NCI-H82 treated with DMSO at 0.1 percent for 48 hours (cell line): ENCODE measurements around the gene FGB.

ENCODE experiments used
- DNase-seq: peaks from one replicate; lab custom pipeline; 2025; ENCODE audit not compliant: unreplicated experiment; lab: John Stamatoyannopoulos, UW

The FGB gene

DNA sequence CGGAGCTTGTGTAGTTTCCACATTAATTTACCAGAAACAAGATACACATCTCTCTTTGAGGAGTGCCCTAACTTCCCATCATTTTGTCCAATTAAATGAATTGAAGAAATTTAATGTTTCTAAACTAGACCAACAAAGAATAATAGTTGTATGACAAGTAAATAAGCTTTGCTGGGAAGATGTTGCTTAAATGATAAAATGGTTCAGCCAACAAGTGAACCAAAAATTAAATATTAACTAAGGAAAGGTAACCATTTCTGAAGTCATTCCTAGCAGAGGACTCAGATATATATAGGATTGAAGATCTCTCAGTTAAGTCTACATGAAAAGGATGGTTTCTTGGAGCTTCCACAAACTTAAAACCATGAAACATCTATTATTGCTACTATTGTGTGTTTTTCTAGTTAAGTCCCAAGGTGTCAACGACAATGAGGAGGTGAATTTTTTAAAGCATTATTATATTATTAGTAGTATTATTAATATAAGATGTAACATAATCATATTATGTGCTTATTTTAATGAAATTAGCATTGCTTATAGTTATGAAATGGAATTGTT is at the start of gene FGB:
FGB (plus strand) TSS at position 315 of the 558 bp plus-strand sequence; CDS start at position 323, 8 bp downstream.
- no peak for DNase-seq

GRCh38 chr4:154516318-154517029 is 46.3 kb upstream of the FGB start:
- DNase-seq = no peak

- no peak for DNase-seq
Observed at GRCh38 chr4:154517591-154517990, 45.2 kb upstream of the FGB start.

- no peak for DNase-seq
Observed at GRCh38 chr4:154519214-154519613, 43.6 kb upstream of the FGB start.

- DNase-seq = no peak
Observed at GRCh38 chr4:154521607-154522006, 41.2 kb upstream of the FGB start.

GRCh38 chr4:154526151-154526550 is 36.7 kb upstream of the FGB start:
- DNase-seq = no peak

GRCh38 chr4:154527308-154527707 is 35.5 kb upstream of the FGB start:
- no peak for DNase-seq

GRCh38 chr4:154528869-154529268 is 33.9 kb upstream of the FGB start:
- no peak for DNase-seq

DNA sequence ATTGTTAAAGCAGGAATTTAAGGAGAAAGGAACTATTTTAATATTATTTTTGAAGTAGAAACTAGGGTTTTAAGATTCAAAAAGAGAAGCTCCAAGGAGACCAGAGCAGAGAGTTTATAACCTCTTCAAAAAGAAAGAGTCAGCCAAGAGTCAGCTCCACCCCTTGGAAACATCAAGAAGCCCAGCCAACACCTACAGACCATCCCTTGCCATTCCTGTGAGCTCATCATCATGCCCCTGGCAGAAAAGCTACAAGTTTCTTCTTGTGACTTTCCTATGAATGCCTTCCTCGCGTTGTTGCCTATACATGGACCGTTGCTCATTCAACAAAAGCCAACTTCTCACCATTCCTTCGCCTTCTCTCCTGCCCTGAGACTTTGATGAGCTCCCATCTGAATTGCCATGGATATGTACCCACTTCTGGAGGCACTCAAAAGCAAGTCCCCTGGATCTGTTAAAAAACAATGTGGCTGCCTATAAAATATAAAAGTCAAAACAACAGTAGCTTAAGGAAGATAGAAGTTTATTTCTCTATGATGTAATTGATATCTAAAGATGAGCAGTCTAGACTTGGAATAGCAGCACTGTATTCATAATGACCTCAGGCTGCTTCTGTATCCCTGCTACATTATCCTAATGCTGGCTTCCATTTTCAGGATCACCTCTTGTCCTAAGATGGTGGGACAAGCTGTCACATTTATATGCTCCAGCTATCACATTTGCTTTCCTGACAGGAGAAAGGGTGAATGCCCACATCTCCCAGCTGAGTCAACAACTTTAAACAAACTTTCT is 32.9 kb upstream of the FGB start:
- DNase-seq = no peak

DNA sequence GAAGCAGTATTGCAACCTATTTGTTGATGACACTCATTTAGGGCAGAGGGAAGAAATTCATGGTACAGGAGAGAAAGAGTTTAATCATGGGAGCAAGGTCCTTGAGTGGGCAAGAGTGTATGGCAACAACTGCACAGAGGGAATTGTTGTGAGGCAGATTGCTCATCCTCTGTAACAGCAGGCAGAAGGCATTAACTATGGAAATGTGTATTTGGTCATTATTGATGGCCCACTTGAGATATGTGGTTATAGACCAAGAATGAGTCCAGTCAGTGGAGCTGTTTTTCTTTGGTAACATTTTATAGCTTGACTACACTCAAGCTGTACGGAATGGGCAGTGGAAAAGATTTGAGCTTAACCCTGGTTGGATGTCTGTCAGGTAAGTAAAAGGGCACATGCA is 28.5 kb upstream of the FGB start:
- no peak for DNase-seq

GRCh38 chr4:154542271-154542879 is 20.4 kb upstream of the FGB start:
- no peak for DNase-seq

DNA sequence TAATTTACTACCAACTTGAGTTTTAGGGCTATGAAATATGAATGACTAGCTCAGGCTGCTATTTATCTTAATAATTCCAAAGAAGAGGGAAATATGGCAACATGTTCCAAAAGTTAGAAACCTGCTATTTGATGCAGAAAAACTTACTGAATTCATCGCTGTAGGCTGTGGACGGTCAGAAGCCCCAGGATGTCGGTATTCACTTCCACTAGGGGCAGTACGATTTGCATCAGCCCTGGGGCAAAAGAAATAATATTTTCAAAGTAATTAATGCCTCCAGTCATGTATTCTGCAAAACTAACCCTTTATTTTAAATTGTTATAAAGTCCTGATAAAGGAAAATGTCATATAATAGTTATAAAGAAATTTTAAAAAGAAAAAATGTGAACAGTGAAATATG is 17.1 kb upstream of the FGB start:
- no peak for DNase-seq

- peak; percentile 60 for DNase-seq
Observed at GRCh38 chr4:154549894-154550790, 12.7 kb upstream of the FGB start, which contains the start of gene PLRG1. TSS of gene PLRG1 (minus strand) at chr4:154550400. CDS start at chr4:154550308, 92 bp downstream.

DNA sequence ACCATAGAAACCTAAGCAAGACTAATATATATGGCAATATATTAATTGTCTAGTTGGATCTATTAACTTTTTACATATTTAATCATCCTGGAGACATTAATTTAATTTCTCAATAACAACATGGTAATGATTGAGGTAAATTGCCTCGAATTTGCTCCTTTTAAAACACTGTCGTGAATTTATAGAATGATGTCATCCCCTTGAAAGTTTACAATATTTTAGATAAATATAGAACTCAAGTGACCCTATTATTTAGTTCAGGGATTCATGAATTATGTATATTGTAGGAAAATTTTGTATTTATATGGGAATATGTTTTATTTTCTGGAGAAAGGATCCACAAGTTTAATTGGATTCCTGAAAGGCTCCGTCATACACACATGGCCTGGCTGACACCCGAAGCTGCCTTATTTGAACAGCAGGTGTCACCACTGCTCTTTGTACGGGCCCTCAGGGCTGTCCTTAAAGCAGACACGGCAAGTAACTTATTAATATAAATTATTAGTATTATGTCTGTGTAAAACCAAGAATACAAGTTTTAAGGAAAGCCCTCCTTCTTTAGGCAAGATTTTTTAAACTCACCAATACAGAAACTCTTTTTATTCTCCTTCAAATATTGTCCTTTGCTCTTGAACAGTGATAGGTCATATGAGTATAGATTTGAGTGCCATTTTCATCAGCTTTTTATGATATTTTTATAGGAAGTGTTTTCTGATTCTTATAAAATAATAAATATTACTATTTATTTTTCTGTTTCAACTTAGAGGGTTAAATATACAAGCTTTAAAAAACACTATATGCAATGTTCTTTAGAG is 10.7 kb upstream of the FGB start:
- peak; percentile 23 for DNase-seq

- DNase-seq = no peak
Observed at GRCh38 chr4:154559141-154559493, 3.7 kb upstream of the FGB start.

GRCh38 chr4:154559494-154560418 is 3.1 kb upstream of the FGB start:
- DNase-seq = peak; percentile 3

- DNase-seq = no peak
Observed at GRCh38 chr4:154560419-154560801, 2.4 kb upstream of the FGB start.

DNA sequence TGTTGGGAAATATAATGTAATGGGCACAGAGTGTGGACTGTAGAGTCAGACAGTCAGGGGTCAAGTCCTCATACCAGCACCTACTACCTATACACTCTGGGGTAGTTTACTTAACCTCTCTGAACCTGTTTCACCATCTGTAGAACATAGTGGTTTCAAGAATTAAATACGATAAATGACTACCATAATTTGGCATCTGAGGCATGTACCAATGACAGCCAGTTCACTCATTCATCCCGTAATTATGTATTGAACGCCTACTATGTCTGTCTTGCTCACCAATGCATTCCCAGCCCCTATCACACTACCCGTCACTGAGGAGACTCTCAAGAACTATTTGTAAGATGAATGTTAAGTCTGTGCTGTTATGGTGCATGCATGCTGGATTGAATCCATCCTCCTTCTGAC is 2.0 kb upstream of the FGB start:
- no peak for DNase-seq

DNA sequence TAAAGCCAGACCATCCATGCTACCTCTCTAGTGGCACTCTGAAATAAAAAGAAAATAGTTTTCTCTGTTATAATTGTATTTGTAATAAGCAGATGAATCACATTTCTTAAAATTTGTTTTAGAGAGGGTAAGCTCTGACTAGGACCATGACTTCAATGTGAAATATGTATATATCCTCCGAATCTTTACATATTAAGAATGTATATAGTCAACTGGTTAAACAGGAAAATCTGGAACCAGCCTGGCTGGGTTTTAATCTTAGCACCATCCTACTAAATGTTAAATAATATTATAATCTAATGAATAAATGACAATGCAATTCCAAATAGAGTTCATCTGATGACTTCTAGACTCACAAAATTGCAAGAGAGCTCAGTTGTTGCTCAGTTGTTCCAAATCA is 1.5 kb downstream of the FGB start:
- DNase-seq = no peak
